ENCODE results near the gene GRIA4. TPM values are rescaled to one million over a fixed set of nuclear protein-coding genes. Genes with fewer than 3 reads are reported as not detected.

The GRIA4 gene
- total RNA-seq, 4 donors from 2014 or later = not detected

DNA sequence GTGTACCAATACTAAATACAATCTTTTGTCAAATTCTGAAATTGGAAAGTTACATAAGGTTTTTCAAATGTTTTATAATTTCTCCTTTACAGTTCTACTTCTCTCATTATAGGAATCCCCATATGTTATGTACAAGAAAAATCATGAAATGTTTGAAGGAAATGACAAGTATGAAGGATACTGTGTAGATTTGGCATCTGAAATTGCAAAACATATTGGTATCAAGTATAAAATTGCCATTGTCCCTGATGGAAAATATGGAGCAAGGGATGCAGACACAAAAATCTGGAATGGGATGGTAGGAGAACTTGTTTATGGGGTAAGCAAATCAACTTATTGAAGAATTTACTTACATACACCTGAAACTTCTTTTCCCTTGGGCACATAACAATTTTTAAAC, 308.7 kb downstream of the GRIA4 start:
- ATAC-seq (ENCODE audit: low FRiP score) (no peak), DNase-seq (ENCODE audit: low spot score) (no peak)
- no peak for TF ChIP-seq CTCF (IDR thresholded peaks at IDR 0.05)

GRCh38 chr11:105923252-105923651, 313.4 kb downstream of the GRIA4 start:
- no peak for TF ChIP-seq CTCF (IDR thresholded peaks at IDR 0.05)
- DNase-seq (ENCODE audit: low spot score) (no peak), ATAC-seq (ENCODE audit: low FRiP score) (no peak)

DNA sequence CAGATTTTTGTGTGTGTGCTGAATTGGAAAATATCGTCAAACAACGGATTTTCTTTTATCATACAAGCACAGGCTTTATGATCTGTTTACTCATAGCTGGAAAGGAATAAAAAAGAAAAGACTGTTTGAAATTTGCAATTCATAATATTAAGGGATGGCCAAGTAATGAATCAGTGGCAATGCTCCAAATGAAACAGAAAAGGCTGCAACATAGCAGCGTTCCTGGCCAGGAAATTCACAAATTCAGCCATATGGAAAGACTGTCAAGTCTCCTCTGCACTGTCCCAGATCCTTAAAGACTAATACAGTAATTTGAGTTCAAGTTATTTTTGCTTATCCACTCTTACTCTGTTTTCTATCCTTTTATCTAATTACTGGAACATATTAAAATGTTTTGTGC, 313.9 kb downstream of the GRIA4 start:
- no peak for TF ChIP-seq CTCF (IDR thresholded peaks at IDR 0.05)
- DNase-seq (ENCODE audit: low spot score) = no peak
- no peak for ATAC-seq (ENCODE audit: low FRiP score)

DNA sequence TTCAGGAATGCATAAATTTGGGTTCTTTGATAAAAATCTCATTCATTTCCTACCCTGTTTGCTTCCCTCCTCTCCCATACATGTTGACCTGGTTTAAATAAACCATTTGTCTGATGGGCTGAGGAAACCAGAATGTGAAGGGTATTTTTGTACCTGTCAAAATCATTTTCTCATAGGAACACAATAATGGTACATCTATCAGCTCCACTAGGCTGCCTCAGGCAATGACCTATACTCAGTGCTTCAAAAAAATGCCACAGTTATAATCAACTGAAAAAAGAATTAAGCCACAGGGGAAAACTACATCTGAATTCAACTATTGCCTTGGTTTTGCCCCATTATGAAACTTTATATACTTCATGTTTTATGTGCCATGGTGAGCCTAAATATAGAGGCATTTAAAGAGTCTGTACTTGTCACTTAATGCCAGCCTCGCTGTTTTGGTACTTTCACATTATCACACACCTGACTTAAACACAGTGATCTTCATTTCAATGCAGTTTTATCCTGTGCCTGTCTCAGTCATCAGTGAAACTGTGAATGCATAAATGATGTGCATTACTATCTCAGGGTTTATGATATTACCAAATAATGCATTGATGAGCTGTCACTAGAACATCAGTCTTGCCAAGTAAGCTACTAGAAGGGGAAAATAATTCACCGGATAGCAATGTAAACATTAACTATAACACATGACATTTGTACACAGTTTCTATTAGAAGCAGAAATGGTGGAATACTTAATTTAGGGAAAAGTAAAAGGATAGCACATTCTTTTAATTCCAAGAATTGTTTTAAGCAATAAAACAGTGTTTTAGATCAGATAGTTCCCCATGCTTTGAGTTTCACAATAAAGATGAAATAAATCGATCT, 319.4 kb downstream of the GRIA4 start:
- no peak for TF ChIP-seq CTCF (IDR thresholded peaks at IDR 0.05)
- DNase-seq (ENCODE audit: low spot score) = no peak
- ATAC-seq (ENCODE audit: low FRiP score) = no peak

- ATAC-seq (ENCODE audit: low FRiP score) (no peak), DNase-seq (ENCODE audit: low spot score) (no peak)
- TF ChIP-seq CTCF (IDR thresholded peaks at IDR 0.05) = no peak
Measured at GRCh38 chr11:105933695-105934094, 323.8 kb downstream of the GRIA4 start.

- DNase-seq (ENCODE audit: low spot score) = no peak
- no peak for TF ChIP-seq CTCF (IDR thresholded peaks at IDR 0.05)
- ATAC-seq (ENCODE audit: low FRiP score) = no peak
Measured at GRCh38 chr11:105935791-105936190, 325.9 kb downstream of the GRIA4 start.

DNA sequence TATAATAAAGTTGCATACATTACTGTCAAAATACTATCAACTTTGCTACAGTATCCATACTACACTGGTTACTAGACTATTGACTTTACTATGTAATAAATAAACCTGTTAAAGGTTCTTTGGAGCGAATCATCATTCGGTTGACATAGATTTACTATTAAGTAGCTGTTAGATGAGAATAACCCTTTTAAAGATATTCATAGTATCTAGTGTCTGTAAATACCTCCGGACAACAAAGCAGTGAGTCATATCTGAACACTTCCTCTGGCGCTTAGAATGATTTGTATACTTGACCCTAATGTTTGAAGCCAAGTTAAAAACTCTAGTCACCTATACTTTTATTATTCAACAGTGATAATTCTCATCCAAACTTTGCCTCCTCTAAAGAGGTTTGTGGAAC, 327.5 kb downstream of the GRIA4 start:
- no peak for DNase-seq (ENCODE audit: low spot score)

More for the DNA sequence above, 327.5 kb downstream of the GRIA4 start:
- ATAC-seq (ENCODE audit: low FRiP score) = no peak
- TF ChIP-seq CTCF (IDR thresholded peaks at IDR 0.05) = no peak
